ENCODE measurements around the gene RSPH3. TPM values are rescaled to one million over a fixed set of nuclear protein-coding genes. Genes with fewer than 3 reads are reported as not detected.
"Not testable (repeated sequence)": the region's sequence is repeated elsewhere in the genome, so short reads cannot be mapped to it uniquely, and the experiment has no call there.

RSPH3 gene
- total and polyA plus RNA-seq, 7 experiments from 2014 or later = 1.3 to 3.6 (median 2.4) TPM

DNA sequence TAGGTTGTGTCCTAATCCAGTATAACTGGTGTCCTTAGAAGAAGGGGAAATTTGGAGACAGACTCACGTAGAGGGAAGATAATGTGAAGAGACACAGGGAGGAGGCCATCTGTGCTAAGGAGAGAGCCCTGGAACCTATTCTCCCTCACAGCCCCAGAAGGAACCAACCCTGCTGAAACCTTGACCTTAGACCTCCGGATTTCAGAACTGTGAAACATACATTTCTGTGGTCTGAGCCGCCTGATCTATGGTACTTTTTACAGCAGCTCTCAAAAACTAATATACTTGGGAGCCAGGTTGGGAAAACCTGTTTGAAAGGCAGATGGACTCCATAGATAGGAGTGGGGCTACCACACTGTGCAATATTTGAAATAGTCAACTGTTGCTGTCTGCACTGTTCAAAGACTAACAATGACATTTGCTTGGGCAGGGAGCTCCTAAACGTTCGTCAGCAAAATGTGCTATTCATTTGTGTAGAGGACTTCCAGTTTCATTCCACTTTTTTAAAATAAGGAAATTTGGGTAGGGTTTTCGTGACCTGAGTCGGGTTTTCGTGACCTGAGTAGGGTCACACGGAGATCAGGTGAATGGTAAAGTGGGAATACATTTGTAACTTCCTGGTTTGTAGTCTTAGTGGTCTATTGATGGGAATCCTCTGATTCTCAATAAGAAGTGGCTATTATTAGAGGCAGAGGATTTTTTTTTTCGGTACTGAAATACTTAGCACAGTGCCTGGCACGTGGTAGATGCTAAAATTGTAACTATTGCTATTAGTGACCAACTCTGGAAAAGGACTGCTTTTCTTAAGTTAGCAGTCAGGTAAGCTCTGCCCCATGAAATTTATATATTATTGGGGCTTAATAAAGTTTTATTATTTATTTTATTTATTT is 33.4 kb upstream of the RSPH3 start:
- intact Hi-C loops (cut with micrococcal nuclease) = loop anchor here in 1 of 2 donors (1.0 kb wide), 1 partner anchor 8 kb away; no protein-coding TSS in a partner anchor
- no peaks in the 10 kb centered on the region for H3K27me3 Mint-ChIP-seq
- H3K9me3 ChIP-seq (ENCODE audit: control insufficient read depth in 2 of 3, low read length in 3 of 3) = no peaks in the 10 kb centered on the region
- DNase-seq = no peak
- H3K36me3 Mint-ChIP-seq = peaks cover 4 to 27% (median 18%) of the 10 kb centered on the region in 5 donors
- H3K4me1 Mint-ChIP-seq = peaks cover 8 to 47% (median 23%) of the 10 kb centered on the region in 7 donors
- no peak overlapping the region for H3K4me3 Mint-ChIP-seq
- no peaks in the 10 kb centered on the region for H3K27me3 ChIP-seq (ENCODE audit: control insufficient read depth in 2 of 2, insufficient read depth in 2 of 2, low read length in 2 of 2)
- no peak overlapping the region for H3K4me3 ChIP-seq (ENCODE audit: low read length)
- H3K27ac Mint-ChIP-seq = peak overlapping the region in 7 of 9 donors; percentile 51 to 81 (median 56)
- peaks cover 21 to 37% (median 35%) of the 10 kb centered on the region in 3 experiments for H3K36me3 ChIP-seq (ENCODE audit: control insufficient read depth in 2 of 3, insufficient read depth in 3 of 3, low read length in 3 of 3)
- H3K4me1 ChIP-seq (ENCODE audit: control insufficient read depth in 2 of 2, insufficient read depth in 2 of 2, low read length in 2 of 2) = peaks cover 6 to 31% of the 10 kb centered on the region in 2 donors
- POLR2A ChIA-PET = interaction anchor here (0.7 to 13.6 kb wide), 5 partner anchors 9 to 74 kb away, joined by 3 to 267 read pairs (median 6); partner anchors contain the start of gene TAGAP
- peak; percentile 37 for ATAC-seq
- peaks cover 0 to 2% (median 0%) of the 10 kb centered on the region in 11 donors for H3K9me3 Mint-ChIP-seq
- CTCF ChIA-PET = interaction anchor here (0.6 to 2.2 kb wide), 4 partner anchors 25 to 72 kb away, joined by 3 to 7 read pairs (median 4); no protein-coding TSS in a partner anchor
- no peak overlapping the region for H3K27ac ChIP-seq (ENCODE audit: low read depth, low read length)

DNA sequence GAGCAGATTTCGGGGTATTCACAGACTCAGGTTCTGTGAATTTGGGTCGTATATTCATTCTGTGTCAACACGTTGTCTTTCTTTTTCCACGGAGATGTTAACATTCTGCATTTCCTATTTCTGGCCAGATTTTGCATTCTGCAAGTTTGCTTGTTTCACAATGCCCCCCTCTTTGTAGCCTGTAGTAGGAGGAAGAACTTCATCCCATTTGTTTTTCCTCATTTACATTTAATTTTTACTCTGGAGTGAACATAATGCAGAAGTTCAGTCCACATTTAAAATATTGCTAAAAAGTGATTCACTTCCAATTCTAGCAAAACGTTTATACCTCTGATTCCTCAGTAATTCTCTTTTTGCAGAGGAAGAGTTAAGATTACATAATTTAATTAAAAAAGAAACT is 31.8 kb upstream of the RSPH3 start:
- ATAC-seq (no peak), DNase-seq (no peak)
- no peaks in the 10 kb centered on the region for H3K27me3 ChIP-seq (ENCODE audit: control insufficient read depth in 2 of 2, insufficient read depth in 2 of 2, low read length in 2 of 2)
- CTCF ChIA-PET = no interaction called here
- no peaks in the 10 kb centered on the region for H3K27me3 Mint-ChIP-seq
- POLR2A ChIA-PET = interaction anchor here (0.7 to 1.4 kb wide), 2 partner anchors 9 to 95 kb away, joined by 3 to 6 read pairs; no protein-coding TSS in a partner anchor
- H3K27ac ChIP-seq (ENCODE audit: low read depth, low read length) = no peak overlapping the region
- peaks cover 12 to 24% (median 20%) of the 10 kb centered on the region in 3 experiments for H3K36me3 ChIP-seq (ENCODE audit: control insufficient read depth in 2 of 3, insufficient read depth in 3 of 3, low read length in 3 of 3)
- peaks cover 0 to 17% of the 10 kb centered on the region in 2 donors for H3K4me1 ChIP-seq (ENCODE audit: control insufficient read depth in 2 of 2, insufficient read depth in 2 of 2, low read length in 2 of 2)
- no peak overlapping the region for H3K4me3 ChIP-seq (ENCODE audit: low read length)
- H3K27ac Mint-ChIP-seq = peak overlapping the region in 4 of 9 donors; percentile 29 to 71 (median 46)
- H3K9me3 ChIP-seq (ENCODE audit: control insufficient read depth in 2 of 3, low read length in 3 of 3) = no peaks in the 10 kb centered on the region
- intact Hi-C loops (cut with micrococcal nuclease) = no loop called here
- no peak overlapping the region for H3K4me3 Mint-ChIP-seq
- peaks cover 0 to 22% (median 13%) of the 10 kb centered on the region in 5 donors for H3K36me3 Mint-ChIP-seq
- peaks cover 0 to 8% (median 0%) of the 10 kb centered on the region in 11 donors for H3K9me3 Mint-ChIP-seq
- peaks cover 0 to 31% (median 14%) of the 10 kb centered on the region in 7 donors for H3K4me1 Mint-ChIP-seq

DNA sequence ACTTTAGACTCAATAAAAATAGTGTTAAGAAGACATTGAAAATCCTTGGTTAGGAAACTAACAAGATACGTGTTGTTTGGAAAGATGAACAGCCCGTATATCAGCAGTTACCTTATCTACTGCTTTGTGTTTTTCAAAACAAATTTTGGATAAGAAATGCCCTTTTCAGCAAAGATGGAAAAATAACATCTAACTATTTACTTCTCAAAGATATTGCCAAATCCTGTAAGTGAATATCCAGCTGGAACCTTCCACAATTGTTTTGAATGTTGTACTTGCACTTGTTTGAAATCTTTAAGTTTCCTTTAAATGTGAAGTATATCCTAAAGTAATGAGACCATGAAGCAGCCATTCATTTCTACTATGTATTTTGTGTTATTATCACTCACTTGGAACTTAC is 30.2 kb upstream of the RSPH3 start:
- no peak overlapping the region for H3K27ac Mint-ChIP-seq

DNA sequence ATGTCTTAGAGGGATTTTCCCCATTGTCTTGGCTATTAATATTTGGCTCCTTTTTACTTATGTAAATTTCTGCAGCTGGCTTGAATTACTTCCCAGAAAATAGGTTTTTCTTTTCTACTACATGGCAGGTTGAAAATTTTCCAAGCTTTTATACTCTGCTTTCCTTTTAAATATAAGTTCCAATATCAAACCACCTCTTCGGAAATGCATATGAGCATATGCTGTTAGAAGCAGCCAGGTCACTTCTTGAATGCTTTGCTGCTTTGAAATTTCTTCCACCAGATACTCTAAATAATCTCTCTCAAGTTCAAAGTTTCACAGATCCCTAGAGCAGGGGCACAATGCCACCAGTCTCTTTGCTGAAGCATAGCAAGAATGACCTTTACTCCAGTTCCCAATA is 25.2 kb upstream of the RSPH3 start:
- H3K9me3 Mint-ChIP-seq = peaks cover 6 to 54% (median 27%) of the 10 kb centered on the region in 11 donors
- H3K36me3 ChIP-seq (ENCODE audit: control insufficient read depth in 2 of 3, insufficient read depth in 3 of 3, low read length in 3 of 3); H3K4me3 Mint-ChIP-seq; H3K4me1 ChIP-seq (ENCODE audit: control insufficient read depth in 2 of 2, insufficient read depth in 2 of 2, low read length in 2 of 2); ATAC-seq; H3K4me3 ChIP-seq (ENCODE audit: low read length); H3K27me3 ChIP-seq (ENCODE audit: control insufficient read depth in 2 of 2, insufficient read depth in 2 of 2, low read length in 2 of 2); H3K27me3 Mint-ChIP-seq; DNase-seq; H3K4me1 Mint-ChIP-seq; H3K27ac ChIP-seq (ENCODE audit: low read depth, low read length); CTCF ChIA-PET: not testable (repeated sequence)
- peaks cover 0 to 27% (median 5%) of the 10 kb centered on the region in 3 experiments for H3K9me3 ChIP-seq (ENCODE audit: control insufficient read depth in 2 of 3, low read length in 3 of 3)
- peaks cover 0 to 40% (median 30%) of the 10 kb centered on the region in 5 donors for H3K36me3 Mint-ChIP-seq
- intact Hi-C loops (cut with micrococcal nuclease) = loop anchor here in 1 of 2 donors (1.0 kb wide), 1 partner anchor 8 kb away; no protein-coding TSS in a partner anchor
- POLR2A ChIA-PET = interaction anchor here (1.5 kb wide), 1 partner anchor 8 kb away, joined by 4 read pairs; no protein-coding TSS in a partner anchor
- peak overlapping the region in 1 of 9 donors; percentile 3 for H3K27ac Mint-ChIP-seq

More for the DNA sequence above, 30.2 kb upstream of the RSPH3 start:
- no peaks in the 10 kb centered on the region for H3K27me3 ChIP-seq (ENCODE audit: control insufficient read depth in 2 of 2, insufficient read depth in 2 of 2, low read length in 2 of 2)
- POLR2A ChIA-PET = interaction anchor here (0.9 to 1.1 kb wide), 2 partner anchors 8 to 9 kb away, joined by 3 to 4 read pairs; no protein-coding TSS in a partner anchor
- peaks cover 0 to 19% (median 13%) of the 10 kb centered on the region in 5 donors for H3K36me3 Mint-ChIP-seq
- intact Hi-C loops (cut with micrococcal nuclease) = no loop called here
- H3K36me3 ChIP-seq (ENCODE audit: control insufficient read depth in 2 of 3, insufficient read depth in 3 of 3, low read length in 3 of 3) = peaks cover 0 to 7% (median 3%) of the 10 kb centered on the region in 3 experiments
- CTCF ChIA-PET = interaction anchor here (1.0 to 1.5 kb wide), 2 partner anchors 15 to 74 kb away, joined by 3 to 5 read pairs; no protein-coding TSS in a partner anchor
- DNase-seq (no peak), ATAC-seq (no peak)
- H3K9me3 ChIP-seq (ENCODE audit: control insufficient read depth in 2 of 3, low read length in 3 of 3) = peaks cover 0 to 11% (median 2%) of the 10 kb centered on the region in 3 experiments
- H3K9me3 Mint-ChIP-seq = peaks cover 6 to 24% (median 9%) of the 10 kb centered on the region in 11 donors
- no peak overlapping the region for H3K27ac ChIP-seq (ENCODE audit: low read depth, low read length)
- no peak overlapping the region for H3K4me3 ChIP-seq (ENCODE audit: low read length)
- peaks cover 0 to under 1% of the 10 kb centered on the region in 2 donors for H3K4me1 ChIP-seq (ENCODE audit: control insufficient read depth in 2 of 2, insufficient read depth in 2 of 2, low read length in 2 of 2)
- no peak overlapping the region for H3K4me3 Mint-ChIP-seq
- peaks cover 0 to 14% (median 6%) of the 10 kb centered on the region in 7 donors for H3K4me1 Mint-ChIP-seq
- H3K27me3 Mint-ChIP-seq = no peaks in the 10 kb centered on the region

DNA sequence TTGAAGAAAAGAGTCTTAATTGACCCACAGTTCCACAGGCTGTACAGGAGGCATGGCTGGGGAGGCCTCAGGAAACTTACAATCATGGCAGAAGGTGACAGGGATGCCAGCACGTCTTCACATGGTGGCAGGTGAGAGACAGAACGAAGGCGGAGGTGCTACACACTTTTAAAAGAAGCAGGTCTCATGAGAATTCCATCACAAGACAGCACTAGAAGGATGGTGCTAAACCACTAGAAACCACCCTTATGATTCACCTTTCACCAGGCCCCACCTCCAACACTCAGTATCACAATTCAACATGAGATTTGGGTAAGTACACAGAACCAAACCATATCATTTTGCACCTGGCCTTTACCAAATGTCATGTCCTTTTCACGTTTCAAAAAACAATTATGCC is 23.9 kb upstream of the RSPH3 start:
- ATAC-seq = peak; percentile 29
- ChIA-PET POLR2A (interaction anchor here (1.5 kb wide), 1 partner anchor 10 kb away, joined by 4 read pairs; no protein-coding TSS in a partner anchor), CTCF (interaction anchor here (0.6 kb wide), 1 partner anchor 798 kb away, joined by 3 read pairs; no protein-coding TSS in a partner anchor)
- intact Hi-C loops (cut with micrococcal nuclease) = no loop called here
- Mint-ChIP-seq H3K27ac (peak overlapping the region in 1 of 9 donors; percentile 82), H3K4me3 (no peak overlapping the region), H3K27me3 (no peaks in the 10 kb centered on the region), H3K4me1 (peaks cover 2 to 9% (median 8%) of the 10 kb centered on the region in 7 donors), H3K36me3 (peaks cover 0 to 44% (median 30%) of the 10 kb centered on the region in 5 donors), H3K9me3 (peaks cover 6 to 54% (median 27%) of the 10 kb centered on the region in 11 donors)
- Histone ChIP-seq H3K9me3 (ENCODE audit: control insufficient read depth in 2 of 3, low read length in 3 of 3) (peaks cover 0 to 27% (median 5%) of the 10 kb centered on the region in 3 experiments), H3K36me3 (ENCODE audit: control insufficient read depth in 2 of 3, insufficient read depth in 3 of 3, low read length in 3 of 3) (no peaks in the 10 kb centered on the region), H3K4me3 (ENCODE audit: low read length) (no peak overlapping the region), H3K27me3 (ENCODE audit: control insufficient read depth in 2 of 2, insufficient read depth in 2 of 2, low read length in 2 of 2) (no peaks in the 10 kb centered on the region), H3K27ac (ENCODE audit: low read depth, low read length) (no peak overlapping the region), H3K4me1 (ENCODE audit: control insufficient read depth in 2 of 2, insufficient read depth in 2 of 2, low read length in 2 of 2) (peaks cover 0 to 5% of the 10 kb centered on the region in 2 donors)
- DNase-seq = no peak

DNA sequence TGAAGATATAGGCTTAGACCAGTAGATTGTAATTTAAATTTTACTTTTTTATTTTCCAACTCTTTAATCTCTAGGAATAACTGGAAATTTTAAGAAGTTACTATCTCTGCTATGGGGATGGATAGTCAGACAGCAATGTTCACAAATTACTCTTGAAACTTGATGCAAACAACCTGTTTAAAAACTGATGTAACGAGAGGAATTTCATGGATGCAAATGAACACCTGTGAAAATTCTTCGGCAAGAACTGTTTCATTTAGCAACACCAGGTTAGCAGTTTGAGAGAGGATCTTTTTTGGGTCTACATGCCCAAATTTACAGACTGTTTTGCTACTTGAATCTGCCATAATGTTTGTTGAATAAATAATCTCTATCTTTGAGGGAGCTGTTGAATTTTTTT is 20.0 kb upstream of the RSPH3 start:
- no peak overlapping the region for H3K4me3 Mint-ChIP-seq
- ChIA-PET CTCF (no interaction called here), POLR2A (interaction anchor here (1.1 kb wide), 1 partner anchor 19 kb away, joined by 3 read pairs; no protein-coding TSS in a partner anchor)
- Histone ChIP-seq H3K36me3 (ENCODE audit: control insufficient read depth in 2 of 3, insufficient read depth in 3 of 3, low read length in 3 of 3) (no peaks in the 10 kb centered on the region), H3K4me3 (ENCODE audit: low read length) (no peak overlapping the region), H3K27me3 (ENCODE audit: control insufficient read depth in 2 of 2, insufficient read depth in 2 of 2, low read length in 2 of 2) (no peaks in the 10 kb centered on the region), H3K9me3 (ENCODE audit: control insufficient read depth in 2 of 3, low read length in 3 of 3) (peaks cover 0 to 14% (median 2%) of the 10 kb centered on the region in 3 experiments), H3K4me1 (ENCODE audit: control insufficient read depth in 2 of 2, insufficient read depth in 2 of 2, low read length in 2 of 2) (peaks cover 23 to 28% of the 10 kb centered on the region in 2 donors), H3K27ac (ENCODE audit: low read depth, low read length) (no peak overlapping the region)
- DNase-seq (no peak), ATAC-seq (no peak)
- intact Hi-C loops (cut with micrococcal nuclease) = no loop called here
- H3K27me3 Mint-ChIP-seq = no peaks in the 10 kb centered on the region
- H3K27ac Mint-ChIP-seq = peak overlapping the region in 2 of 9 donors; percentile 0 to 46
- peaks cover 12 to 33% (median 26%) of the 10 kb centered on the region in 7 donors for H3K4me1 Mint-ChIP-seq
- peaks cover 0 to 28% (median 14%) of the 10 kb centered on the region in 11 donors for H3K9me3 Mint-ChIP-seq
- peaks cover 0 to 36% (median 21%) of the 10 kb centered on the region in 5 donors for H3K36me3 Mint-ChIP-seq
